Activated T-cell treated with anti-CD3 and anti-CD28 coated beads, Interleukin-2, amount 50 U/mL, for 1 hour (primary cell): Measurements from ENCODE around the gene GPRASP2.
"Not testable (repeated sequence)": the region's sequence is repeated elsewhere in the genome, so short reads cannot be mapped to it uniquely, and the experiment has no call there.

ENCODE experiments used
- DNase-seq: peaks from one replicate; pipeline ENCODE4 v3.0.0-alpha.2; 2020

Gene GPRASP2

DNA sequence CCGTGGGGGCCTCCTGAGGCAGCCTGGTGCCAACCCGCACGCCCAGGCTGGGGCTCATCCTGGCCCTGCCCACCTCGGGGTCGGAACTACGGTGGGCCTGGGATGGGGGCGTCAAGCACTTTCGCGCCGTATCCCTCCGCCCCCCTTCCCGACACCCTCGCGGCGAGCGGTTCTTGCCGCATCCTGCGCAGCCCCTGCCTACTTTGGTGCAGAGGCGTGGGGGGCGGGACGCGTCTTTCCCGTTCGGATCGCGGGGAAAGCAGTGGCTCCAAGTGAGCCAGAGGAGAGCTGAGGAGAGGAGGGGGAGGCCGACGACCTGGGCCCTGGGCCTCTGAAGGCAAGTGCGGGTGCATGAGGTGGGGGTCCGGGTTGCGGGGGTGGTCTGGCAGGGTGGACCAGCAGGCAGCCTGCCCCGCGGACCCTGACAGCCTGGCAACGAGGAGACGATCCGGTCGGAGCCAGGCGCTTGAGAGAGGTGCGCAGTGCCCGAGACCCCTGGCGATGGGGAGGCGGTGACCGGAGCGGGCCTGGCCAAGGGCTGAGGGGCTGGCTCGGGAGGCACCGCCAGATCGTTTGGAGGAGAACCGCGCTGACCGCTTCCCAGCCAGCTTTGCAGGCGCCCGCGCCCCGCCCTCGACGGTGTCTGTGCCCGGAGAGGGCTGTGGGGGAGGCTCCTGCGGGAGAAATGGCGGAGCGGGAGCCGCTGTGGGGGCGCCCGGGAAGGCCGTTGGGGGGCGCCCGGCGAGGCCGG, at the start of gene GPRASP2:
TSS of gene GPRASP2 (plus strand) at position 233 of the 751 bp plus-strand sequence. CDS start 2,422 bp downstream, outside the sequence.
- DNase-seq = no peak

DNA sequence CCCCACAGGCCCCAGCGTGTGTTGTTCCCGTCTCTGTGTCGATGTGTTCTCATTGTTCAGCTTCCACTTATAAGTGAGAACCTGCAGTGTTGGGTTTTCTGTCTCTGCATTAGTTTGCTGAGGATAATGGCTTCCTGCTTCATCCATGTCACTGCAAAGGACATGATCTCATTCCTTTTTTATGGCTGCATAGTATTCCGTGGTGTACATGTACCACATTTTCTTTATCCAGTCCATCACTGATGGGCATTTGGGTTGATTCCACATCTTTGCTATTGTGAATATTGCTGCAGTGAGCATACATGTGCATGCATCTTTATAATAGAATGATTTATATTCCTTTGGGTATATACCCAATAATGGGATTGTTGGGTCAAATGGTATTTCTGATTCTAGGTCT, 48.4 kb upstream of the GPRASP2 start:
- not testable (repeated sequence) for DNase-seq

DNA sequence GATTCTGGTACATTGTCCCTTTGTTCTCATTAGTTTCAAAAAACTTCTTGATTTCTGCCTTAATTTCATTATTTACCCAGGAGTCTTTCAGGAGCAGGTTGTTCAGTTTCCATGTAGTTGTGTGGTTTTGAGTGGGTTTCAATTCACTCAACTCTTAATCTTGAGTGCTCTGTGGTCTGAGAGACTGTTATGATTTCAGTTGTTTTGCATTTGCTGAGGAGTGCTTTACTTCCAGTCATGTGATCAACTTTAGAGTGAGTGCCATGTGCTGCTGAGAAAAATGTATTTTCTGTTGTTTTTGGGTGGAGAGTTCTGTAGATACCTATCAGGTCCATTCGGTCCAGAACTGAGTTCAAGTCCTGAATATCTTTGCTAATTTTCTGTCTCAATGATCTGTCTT, 45.2 kb upstream of the GPRASP2 start:
- DNase-seq = not testable (repeated sequence)

DNA sequence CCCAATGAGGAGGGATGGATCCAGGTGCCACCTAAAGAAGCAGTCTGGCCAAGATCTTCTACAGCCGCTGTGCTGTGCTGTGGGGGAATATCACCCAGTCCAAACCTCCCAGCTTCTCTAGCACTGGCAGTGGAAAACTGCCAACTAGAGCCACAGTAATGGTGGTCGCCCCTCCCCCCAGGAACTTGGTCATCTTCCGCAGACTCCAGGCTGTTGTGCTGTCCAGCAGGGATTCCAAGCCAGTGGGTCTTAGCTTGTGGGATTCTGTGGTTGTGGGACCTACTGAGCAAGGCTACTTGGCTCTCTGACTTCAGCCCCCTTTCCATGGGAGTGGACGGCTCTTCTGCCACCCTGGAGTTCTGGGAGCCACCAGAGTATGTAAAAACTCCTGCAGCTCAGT, 42.7 kb upstream of the GPRASP2 start:
- no peak for DNase-seq

DNA sequence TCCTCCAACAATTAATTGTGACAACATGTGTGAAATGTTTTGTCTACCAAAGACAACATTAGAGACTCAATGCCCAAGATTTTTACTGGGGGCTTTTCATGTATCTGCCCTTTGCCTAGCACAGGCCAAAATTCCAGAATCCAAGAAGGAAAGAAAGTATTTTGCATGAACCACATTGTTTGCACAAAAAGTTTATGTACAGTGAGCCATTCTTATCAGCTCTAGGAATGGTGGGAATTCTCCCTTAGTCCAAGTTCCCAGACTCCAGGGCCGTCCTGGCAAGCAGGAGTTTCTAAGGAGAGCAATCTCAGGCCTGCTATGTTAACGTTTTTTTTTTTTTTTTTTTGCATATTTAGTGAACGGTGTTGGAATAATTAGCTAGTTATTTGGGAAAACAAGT, 39.4 kb upstream of the GPRASP2 start:
- DNase-seq = no peak

DNA sequence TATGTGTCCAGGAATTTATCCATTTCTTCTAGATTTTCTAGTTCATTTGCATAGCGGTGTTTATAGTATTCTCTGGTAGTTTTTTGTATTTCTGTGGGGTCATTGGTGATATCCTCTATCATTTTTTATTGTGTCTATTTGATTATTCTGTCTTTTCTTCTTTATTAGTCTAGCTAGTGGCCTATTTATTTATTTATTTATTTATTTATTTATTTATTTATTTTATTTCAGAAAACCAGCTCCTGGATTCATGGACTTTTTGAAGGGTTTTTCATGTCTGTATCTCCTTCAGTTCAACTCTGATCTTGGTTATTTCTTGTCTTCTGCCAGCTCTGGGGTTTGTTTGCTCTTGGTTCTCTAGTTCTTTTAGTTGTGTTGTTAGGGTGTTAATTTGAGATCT, 34.8 kb upstream of the GPRASP2 start:
- DNase-seq = not testable (repeated sequence)

DNA sequence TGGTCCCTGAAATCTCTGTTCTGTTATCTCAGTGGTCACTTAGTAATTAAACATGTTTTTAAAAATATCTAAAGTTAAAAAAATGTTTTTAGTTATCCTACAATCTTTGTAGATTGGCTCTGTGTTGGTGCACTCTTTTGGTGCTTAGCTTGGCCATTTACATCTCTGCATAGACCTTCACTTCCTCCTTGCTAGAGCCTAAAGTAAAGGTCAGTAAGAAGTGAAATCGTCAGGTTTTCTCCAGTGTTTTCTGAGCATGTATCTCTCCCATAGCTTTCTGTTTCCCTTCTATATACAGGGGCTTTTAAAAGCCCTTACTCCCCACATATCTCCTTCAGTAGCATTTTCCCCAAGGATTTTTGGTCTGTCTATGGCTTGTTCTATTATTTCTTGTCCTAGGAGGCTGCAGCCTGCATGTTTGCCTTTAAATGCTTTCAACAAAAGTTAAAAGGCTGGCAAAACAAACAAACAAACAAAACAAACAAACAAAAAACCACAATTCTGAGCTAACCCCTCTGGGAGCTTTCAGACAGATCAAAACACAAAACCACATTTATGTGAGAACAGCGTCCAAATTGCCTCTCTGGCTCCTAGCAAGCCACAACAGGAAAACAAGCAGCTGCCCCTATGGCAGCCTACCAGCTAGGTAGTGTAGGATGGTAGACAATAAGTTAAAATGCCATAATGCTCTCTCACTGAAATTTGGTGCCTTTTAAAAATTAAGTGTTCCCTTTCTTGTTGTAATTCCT, 27.3 kb upstream of the GPRASP2 start:
- DNase-seq = no peak

DNA sequence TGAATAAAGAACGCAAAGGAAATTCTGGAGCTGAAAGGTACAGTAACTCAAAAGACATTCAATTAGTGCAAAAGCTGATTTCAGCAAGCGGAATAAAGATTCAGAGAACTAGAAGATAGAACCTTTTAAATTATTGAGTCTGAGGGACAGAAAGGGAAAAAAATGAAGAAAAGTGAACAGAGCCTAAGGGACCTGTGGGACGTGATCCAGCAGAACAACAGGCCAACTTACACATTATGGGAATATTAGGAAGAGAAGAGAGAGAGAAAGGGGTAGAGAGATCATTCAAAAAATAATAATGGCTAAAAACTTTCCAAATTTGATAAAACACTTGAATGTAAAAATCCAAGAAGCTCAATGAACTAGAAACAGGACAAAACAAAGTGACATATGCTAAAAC, 17.5 kb upstream of the GPRASP2 start:
- no peak for DNase-seq

DNA sequence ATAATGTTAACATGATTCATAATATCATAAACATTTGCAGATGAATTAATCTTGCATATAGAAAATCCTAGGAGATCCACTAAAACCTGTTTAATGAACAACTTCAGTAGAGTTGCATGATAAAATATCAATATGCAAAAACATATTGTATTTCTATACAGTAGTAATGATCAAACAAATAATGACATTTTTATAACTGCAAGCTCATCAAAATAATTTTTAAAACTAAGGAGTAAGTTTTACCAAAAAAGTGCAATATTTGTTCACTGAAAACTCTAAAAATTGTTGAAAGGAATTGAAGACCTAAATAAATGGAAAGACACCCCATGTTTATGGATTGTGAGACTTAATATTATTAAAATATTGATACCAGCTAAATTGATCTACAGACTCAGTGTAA, 15.9 kb upstream of the GPRASP2 start:
- DNase-seq = no peak

DNA sequence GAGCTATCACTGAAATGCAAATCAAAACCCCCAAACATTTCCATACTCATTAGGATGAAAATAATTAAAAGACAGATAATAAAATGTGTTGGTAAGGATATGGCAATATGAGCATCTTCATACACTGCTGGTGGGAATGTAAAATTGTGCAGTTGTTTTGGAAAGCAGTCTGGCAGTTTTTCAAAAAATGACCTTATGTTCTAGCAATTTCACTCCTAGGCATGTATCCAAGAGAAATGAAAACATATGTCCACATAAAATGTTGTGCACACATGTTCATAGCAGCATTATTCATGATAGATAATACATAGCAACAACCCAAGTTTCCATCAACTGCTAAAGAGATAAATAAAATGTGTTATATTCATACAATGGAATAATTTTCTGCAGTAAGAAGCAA, 14.8 kb upstream of the GPRASP2 start:
- DNase-seq = no peak

DNA sequence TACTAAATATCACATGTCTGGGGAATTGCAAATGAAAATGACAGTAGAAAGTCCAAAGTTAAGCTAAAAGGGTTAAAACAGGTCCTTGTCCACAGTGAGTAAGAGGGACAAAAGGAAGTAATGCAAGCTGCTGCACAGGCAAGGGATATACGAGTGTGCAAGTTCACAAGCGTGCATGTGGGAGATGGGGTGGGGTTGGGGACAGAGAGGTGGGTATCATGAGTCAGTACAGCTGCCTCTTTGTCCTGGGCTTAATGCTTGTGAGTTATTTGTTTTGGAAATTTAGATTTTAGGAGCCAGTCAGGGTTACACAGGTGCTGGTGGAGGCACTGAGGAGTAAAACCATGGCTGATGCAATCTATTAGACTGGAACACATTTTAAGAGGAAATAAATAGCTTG, 3.3 kb upstream of the GPRASP2 start:
- DNase-seq = no peak

DNA sequence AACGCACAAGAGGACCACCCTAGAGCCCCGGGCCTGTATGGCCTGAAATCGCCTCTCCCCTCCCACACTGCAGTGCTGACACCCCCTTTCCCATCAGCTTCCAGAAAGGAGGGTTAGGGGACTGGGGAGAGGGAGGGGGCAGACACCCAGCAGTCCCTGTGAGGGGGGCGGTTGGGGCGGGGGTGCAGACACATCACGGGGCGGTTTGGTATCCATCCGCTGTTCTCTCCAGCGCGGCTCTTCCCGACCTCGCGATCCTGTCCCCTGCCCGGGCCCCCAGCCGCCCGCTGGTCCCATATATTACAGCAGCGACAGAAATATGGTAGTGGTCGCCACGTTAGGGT, 404 bp upstream of the GPRASP2 start:
- DNase-seq = no peak

DNA sequence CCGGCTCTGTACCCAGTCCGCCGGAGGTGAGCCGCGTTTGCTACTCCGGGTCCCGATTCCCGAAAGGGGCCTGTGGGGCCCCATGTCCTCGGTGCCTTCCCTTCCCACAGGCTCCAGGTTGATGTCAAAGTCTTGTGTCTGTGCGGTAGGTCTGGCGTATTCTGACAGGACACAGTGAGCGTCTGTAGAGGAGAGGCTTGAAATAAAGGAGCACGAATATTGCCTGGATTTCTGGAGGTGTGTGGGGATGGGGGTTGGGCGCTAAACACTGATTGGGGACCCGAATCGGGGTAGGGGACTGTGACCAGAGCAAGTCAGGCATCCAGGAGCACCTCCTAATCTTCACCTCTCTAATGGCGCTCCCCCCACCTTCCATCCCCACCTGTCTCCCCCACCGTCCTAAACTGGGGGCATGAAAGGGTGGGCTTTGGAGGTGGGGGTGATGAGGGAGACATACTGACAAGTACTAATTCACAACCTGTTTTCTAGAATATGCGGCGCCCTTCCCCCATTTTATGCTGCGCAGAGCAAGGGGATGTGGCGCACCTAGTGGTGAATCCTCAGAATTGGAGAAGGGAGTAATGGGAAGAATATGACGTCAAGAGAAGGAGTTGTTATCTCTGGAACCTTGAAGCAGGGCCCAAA, 855 bp downstream of the GPRASP2 start:
- DNase-seq = no peak

DNA sequence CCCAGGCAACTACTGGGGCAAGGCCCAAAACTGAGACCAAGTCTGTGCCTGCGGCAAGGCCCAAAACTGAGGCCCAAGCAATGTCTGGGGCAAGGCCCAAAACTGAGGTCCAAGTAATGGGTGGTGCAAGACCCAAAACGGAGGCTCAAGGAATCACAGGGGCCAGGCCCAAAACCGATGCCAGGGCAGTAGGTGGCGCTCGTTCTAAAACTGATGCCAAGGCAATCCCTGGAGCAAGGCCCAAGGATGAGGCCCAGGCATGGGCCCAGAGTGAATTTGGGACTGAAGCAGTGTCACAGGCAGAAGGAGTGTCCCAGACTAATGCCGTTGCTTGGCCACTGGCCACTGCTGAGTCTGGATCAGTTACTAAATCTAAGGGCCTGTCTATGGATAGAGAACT, 2.7 kb downstream of the GPRASP2 start:
- DNase-seq = no peak

DNA sequence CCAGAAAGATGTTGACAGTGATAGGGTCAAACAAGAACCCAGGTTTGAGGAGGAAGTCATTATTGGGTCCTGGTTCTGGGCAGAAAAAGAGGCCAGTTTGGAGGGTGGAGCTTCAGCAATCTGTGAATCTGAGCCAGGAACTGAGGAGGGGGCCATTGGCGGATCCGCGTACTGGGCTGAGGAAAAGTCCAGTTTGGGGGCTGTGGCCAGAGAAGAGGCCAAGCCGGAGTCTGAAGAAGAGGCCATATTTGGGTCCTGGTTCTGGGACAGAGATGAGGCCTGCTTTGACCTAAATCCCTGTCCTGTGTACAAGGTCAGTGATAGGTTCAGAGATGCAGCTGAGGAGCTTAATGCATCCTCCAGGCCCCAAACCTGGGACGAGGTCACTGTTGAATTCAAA, 3.7 kb downstream of the GPRASP2 start:
- DNase-seq = no peak

DNA sequence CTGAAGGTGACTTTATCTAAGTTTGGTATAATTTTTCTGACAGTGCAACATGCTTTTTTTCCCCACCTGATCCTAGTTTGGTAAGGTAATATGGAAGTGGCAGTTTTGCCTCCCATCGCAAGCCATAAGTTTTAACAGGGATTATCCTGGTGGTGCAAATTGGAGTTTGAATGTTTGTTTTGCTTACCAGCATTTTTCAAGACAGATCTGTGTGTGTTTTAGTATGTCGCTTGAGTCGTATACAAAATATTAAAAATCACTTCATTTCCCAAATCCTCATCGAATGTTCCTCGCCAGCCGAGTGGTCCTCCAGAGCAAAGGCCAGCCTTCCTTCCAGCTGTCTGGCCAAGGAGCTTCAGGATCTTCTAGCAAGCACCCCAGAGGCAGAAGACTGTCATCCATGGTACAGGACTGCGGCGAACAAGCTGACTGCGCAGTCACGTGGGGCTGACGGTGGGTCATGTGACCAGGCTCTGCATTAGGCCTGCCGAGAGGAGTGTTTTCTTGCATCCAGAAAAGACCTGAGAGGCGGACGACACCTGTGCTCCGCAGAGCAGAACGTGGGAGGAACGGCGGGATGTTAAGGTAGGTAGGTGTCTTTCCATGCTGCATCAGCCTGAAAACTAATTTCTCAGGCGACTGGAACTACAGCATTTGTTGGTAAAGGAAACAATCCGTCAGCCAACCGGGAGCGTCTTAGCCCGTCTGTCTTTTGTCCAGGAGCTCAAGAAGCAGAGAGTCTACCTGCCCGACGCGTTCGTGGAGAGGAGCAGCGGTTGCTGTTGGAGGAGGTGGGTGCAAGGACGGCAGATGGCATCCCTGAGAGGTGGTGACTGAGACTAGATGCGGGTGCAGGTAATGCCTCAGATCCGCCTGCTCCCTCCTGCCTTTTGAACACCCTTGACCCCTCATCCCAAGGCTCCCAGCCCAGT, 8.3 kb downstream of the GPRASP2 start, which contains the start of gene GPRASP3:
TSS of gene GPRASP3 (plus strand) at position 507 of the 932 bp plus-strand sequence. CDS start 28,253 bp downstream, outside the sequence.
- peak; percentile 68 for DNase-seq

DNA sequence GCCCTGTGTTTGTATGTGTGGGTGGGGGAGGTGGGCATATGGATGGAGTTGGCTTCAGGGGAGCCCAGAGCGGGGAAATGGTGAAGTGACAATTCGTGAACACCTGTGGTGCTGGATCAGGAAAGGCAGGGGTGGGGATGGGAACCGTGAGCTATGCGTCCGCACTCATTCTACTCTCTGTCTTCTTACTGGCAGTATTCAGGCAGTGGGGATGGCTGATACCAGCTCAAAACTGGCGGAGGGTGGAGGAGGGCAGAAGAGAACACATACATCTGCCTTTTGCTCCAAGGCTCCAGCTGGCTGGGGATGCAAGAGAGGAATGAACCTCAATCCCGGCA, 8.9 kb downstream of the GPRASP2 start:
- not testable (repeated sequence) for DNase-seq

DNA sequence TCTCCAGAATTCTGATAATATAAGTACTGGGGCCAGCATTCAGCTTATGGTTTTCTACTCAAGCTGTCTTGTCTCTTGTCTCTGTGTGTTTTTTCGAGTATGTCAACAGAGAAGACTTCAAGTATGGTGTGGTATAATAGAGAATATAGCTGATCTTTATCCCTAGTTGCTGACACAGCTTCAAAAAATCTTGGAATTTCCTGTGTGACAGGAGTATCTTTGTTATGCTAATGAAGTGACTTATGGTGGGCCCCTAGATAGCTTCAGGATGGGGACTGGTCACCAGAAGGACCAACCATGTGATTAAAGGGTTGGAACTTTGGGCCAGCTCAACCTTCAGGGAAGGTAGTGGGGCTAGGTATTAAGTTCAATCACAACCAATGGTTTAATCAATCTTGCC, 11.2 kb downstream of the GPRASP2 start:
- no peak for DNase-seq

DNA sequence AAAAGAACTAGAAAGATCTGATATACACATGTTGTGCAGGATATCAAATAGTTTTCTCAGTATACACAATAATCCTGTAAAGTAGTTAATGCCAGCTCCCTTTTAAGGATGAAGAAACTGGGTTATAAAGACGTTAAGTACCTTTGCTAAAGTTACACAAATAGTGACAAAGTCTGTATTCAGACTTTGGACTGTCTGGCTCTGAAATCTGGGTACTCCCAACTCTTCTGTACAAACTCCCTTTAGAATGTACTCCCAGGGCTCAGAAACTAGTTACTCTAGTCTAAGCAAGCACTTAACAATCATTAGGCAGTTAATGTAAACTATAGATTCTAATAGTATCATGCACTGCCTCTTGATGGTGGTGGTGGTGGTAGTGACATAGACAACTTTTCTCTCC, 15.5 kb downstream of the GPRASP2 start:
- DNase-seq = no peak

DNA sequence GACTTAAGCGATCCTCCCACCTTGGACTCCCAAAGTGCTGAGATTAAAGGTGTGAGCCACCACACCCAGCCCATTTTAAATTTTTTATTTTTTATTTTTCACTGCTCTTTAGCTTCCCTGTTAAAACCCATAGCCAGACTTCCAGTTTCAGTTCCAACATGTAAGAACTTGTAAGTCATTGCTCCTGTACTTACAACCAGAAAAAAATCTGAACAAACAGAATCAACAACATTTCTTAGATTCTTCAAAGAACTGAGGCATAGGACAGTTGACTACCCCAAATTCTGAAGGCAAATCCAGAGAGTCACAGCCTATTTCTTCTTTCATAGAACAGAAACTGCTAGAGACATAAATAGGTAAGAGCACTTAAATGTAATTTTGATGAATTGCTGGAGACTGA, 16.4 kb downstream of the GPRASP2 start:
- no peak for DNase-seq

DNA sequence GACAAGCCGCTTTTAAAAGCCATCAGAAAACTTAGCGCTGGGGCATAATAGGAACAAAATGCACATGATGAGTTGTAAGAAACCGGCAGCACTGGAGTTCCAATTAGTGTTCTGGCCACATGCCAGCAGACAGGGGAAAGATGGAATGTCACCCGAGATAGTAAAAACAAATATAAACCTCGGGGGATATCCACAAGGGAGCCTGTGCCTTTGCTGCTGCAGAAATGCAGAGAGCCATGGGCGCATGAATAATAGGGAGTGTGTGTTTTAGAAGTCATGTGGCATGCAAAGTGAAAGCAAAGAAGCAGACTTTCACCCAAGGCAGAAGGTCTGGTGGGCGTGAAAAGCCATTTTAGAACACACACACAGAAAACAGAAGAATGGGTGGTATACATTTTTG, 27.4 kb downstream of the GPRASP2 start:
- no peak for DNase-seq

DNA sequence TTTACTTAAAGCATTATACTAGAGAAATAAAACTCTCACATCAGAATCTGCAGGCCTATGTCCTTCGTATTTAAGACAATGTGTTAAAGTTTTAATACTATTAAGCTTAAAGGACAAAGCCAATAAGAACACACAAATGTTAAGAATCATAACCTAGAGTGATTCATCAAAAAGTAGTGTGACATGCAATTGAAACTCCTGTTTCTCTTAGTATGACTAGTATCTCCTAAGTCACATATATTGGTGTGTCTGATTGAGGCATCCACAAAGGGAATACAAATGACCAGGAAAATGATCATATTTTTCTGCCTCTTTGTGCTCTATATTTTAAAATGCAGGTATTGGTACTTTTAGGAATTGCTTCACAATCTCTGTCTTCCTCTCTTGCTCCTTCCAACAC, 32.1 kb downstream of the GPRASP2 start:
- DNase-seq = no peak

DNA sequence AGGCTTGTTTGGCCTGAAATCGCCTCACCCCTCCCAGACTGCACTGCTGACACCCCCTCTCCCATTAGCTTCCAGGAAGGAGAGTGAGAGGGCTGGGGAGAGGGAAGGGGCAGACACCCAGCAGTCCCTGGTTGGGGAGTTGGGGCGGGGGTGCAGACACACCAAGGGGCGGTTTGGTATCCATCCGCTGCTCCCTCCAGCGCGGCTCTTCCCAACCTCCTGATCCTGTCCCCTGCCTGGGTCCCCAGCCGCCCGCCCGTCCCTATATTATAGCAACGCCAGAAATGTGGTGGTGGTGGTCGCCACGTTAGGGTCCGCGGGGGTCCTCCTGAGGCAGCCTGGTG, 33.2 kb downstream of the GPRASP2 start:
- no peak for DNase-seq
